Measurements from ENCODE around the gene FCGR2B. TPM values are rescaled to one million over a fixed set of nuclear protein-coding genes. Genes with fewer than 3 reads are reported as not detected.

The FCGR2B gene
- total RNA-seq, 1 donor from 2014 or later: 9.7 TPM

GRCh38 chr1:161676441-161676840, 13.5 kb downstream of the FCGR2B start:
- no peak for TF ChIP-seq CTCF (IDR thresholded peaks at IDR 0.05; ENCODE audit: borderline replicate concordance)
- no peaks in the 10 kb centered on the region for H3K9me3 ChIP-seq (replicated peaks)
- H3K27ac ChIP-seq (replicated peaks): no peak overlapping the region
- no peaks in the 10 kb centered on the region for H3K4me1 ChIP-seq
- DNase-seq: no peak
- H3K36me3 ChIP-seq: no peaks in the 10 kb centered on the region
- intact Hi-C loops (cut with micrococcal nuclease): no loop called here
- H3K27me3 ChIP-seq (ENCODE audit: low read depth): peaks cover 10% of the 10 kb centered on the region
- no peak overlapping the region for H3K4me3 ChIP-seq

- no peak for TF ChIP-seq CTCF (IDR thresholded peaks at IDR 0.05; ENCODE audit: borderline replicate concordance)
- Histone ChIP-seq H3K27me3 (ENCODE audit: low read depth) (peaks cover 10% of the 10 kb centered on the region), H3K4me1 (no peaks in the 10 kb centered on the region), H3K36me3 (no peaks in the 10 kb centered on the region), H3K9me3 (replicated peaks) (no peaks in the 10 kb centered on the region), H3K4me3 (no peak overlapping the region), H3K27ac (replicated peaks) (no peak overlapping the region)
- intact Hi-C loops (cut with micrococcal nuclease): no loop called here
- no peak for DNase-seq
These were observed 14.2 kb downstream of the FCGR2B start for GRCh38 chr1:161676958-161677689.

GRCh38 chr1:161678500-161678899, 15.6 kb downstream of the FCGR2B start:
- Histone ChIP-seq H3K27ac (replicated peaks) (no peak overlapping the region), H3K36me3 (no peaks in the 10 kb centered on the region), H3K9me3 (replicated peaks) (no peaks in the 10 kb centered on the region), H3K4me3 (no peak overlapping the region), H3K4me1 (no peaks in the 10 kb centered on the region), H3K27me3 (ENCODE audit: low read depth) (peaks cover 10% of the 10 kb centered on the region)
- TF ChIP-seq CTCF (IDR thresholded peaks at IDR 0.05; ENCODE audit: borderline replicate concordance): no peak
- no peak for DNase-seq
- intact Hi-C loops (cut with micrococcal nuclease): no loop called here

- H3K9me3 ChIP-seq (replicated peaks): no peaks in the 10 kb centered on the region
- intact Hi-C loops (cut with micrococcal nuclease): no loop called here
These were observed 18.9 kb downstream of the FCGR2B start for GRCh38 chr1:161681879-161682278.

GRCh38 chr1:161688946-161689345, 26.0 kb downstream of the FCGR2B start:
- Histone ChIP-seq H3K4me3 (no peak overlapping the region), H3K27ac (replicated peaks) (no peak overlapping the region), H3K27me3 (ENCODE audit: low read depth) (peaks cover 38% of the 10 kb centered on the region), H3K36me3 (no peaks in the 10 kb centered on the region), H3K9me3 (replicated peaks) (no peaks in the 10 kb centered on the region), H3K4me1 (no peaks in the 10 kb centered on the region)
- intact Hi-C loops (cut with micrococcal nuclease): no loop called here
- DNase-seq: no peak
- TF ChIP-seq CTCF (IDR thresholded peaks at IDR 0.05; ENCODE audit: borderline replicate concordance): no peak

More at GRCh38 chr1:161681879-161682278, 18.9 kb downstream of the FCGR2B start:
- Histone ChIP-seq H3K36me3 (no peaks in the 10 kb centered on the region), H3K4me3 (no peak overlapping the region), H3K4me1 (no peaks in the 10 kb centered on the region), H3K27me3 (ENCODE audit: low read depth) (peaks cover 18% of the 10 kb centered on the region), H3K27ac (replicated peaks) (no peak overlapping the region)
- TF ChIP-seq CTCF (IDR thresholded peaks at IDR 0.05; ENCODE audit: borderline replicate concordance): no peak
- no peak for DNase-seq
